ENCODE results near the gene TRPV4.

Gene TRPV4

DNA sequence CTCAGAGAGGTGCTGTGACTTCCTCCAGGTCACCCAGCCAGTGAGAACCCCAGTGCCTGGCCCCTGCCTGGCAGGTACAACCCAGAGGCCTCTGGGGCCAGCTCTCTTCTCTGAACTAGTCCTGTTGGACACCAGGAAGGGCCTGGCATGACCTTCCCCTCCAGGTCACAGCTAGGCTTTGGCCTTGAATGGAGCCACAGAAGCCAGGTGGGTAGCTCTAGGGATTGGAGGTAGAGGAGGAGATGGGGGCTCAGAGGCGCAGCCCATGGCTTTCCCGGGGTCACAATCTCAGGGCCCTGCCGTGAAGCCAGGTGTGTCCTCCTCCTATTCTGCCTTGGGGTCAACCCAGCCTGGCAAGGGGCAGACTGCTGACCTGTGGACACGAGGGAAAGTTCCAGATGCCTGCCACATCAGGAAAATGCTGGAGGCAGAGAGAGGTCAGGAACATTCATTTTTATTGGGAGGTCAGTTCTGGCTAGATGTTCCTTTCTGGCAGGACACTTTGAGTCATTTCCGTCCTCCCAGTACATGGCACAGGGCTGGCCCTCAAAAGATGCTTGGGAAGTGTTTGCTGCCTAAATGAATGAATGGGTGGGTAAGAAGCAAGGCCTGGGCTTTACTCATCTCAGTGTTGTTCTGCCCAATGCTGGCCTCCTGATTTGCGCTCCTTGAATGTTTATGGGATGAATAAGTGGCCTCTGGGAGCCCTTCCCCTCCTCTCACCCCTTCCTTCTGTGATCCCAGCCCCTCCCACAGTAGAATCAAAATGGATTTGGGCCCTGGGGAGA lies 94.1 kb downstream of the TRPV4 start:
- no peak for DNase-seq

DNA sequence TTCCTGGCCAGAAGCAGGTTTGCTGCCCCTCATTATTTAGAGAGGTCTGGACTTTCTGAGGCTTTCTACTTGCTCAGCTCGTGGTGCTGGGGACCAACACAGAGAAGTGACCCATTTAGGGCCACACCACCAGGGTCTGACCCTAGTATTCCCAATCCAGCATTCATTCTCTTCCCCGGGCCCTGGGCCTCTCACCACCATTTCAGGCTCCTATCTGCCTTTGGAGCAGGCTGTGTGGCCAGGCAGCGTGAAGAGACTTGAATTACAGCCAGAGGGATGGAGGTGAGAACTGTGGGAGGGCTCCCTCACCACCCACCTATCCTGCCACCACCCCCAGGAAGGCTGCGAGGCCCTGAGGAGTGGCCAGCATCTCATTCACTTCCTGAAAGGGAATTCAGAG lies 95.0 kb downstream of the TRPV4 start:
- no peak for DNase-seq

DNA sequence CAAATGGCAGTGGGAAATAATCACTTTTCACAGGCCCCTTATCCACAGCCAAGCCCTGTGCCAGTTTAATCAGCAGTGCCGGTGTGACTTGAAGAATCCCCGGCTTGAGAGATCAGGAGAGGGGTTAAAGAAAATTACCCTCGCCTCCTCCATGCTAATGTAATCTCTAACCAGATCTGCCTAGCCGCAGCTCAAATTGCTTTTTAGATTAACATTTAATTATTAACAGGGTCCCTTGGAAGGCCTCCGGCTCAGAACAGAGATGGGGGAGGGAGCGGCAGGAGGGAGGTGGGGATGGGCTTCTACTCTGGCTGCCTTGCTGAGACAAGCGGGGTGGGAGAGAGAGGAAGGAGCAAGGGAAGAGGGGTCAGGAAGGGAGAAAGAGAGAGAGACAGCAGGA lies 95.6 kb downstream of the TRPV4 start:
- no peak for DNase-seq

DNA sequence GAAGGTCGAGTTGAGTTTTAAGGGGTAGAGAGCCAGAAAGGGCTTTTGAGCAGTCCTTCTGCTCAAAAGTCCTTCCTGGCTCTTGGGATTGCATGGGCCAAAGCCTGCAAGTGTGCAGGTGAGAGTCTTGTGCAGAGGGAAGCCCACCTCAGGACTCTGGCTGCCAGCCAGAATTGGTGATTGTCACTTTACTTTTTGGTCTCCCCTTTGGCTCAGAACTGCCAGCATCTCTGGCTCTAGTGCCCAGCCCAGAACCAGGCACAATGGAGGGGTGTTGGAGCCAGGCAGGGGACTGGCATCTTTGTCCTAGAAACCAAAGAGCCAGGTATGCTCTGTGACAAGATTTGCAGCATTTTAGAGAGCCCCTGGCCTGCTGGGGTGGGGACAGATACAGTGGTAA lies 96.1 kb downstream of the TRPV4 start:
- no peak for DNase-seq

DNA sequence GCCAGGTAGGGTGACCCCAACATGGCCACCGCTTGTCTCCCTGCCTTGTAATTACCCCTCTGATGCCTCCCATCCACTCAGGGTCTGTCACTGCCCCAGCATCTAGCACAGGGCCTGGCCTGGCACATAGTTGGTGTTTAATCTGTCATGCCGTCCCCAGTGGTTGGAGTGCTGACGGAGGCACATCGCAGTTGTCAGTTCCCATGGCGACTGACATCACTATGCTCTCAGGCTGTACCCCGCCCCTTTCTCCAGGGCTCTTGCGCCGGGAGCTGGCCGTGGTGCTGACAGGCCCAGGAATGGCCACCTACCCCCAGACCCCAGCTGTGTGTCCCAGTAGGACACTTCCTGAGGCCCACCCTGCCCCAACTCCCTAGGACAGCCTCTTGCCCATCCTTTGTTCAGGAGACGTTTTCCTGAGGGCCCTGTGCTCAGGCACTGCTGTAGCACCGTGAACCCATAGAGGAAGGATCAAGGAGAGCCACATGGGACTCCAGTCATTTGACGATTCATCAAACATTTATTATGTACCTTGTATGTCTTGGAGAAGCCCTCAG lies 96.6 kb downstream of the TRPV4 start:
- no peak for DNase-seq

DNA sequence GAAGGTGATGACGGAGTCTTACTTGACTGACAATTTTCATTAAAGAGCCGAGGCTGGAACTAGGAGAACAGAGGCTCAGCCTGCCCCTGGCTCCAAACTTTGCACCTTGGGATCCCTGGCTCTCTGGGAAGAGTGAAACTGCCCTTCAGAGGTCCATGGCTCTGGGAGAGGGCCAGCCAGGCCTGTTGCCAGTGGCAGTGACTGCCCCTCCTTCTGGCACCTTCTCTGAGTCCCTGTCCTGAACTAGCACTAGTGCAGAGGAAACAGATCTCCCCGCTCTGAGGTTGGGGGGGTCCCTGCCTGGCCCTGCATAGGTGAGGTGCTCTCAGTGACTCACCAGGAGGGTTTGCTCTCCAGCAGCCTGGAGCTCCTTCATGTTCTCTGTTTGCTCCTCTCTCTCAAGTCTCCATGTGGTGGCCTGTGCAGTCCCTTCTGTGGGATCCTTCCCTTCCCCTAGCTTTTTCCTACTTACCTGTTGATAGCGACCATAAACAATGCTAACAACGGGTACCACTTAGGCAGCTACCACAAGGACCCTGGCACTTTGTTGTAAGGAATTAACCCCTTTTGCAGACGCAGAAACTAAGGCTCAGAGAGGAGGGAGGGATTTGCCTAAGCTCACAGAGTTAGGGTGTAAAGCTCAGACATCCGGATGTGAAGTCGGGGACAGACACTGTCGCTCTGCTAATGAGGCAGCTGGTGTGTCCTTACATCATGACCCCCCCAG lies 97.2 kb downstream of the TRPV4 start:
- DNase-seq: no peak

DNA sequence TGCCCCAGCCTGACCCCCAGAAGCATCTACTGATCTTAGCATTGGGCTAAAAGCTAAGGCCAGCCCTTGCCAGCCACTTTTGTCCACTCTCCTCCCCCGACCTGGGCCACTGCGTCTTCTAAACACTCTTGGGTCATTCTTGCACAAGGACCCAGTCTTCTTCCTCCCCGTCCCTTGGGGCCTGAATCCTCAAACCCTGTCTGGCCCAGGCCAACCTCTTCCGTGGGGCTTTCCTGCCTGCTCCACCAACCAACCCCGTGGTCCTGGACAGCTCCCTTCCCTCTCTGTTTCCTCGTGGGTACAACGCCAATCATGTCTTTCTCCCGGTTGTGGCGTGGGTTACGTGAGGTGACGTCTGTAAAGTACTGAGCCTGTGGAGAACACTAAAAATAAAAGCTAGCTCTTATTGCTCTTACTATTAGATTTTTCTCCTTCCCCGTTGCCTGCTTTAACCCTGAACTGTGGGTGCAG lies 98.1 kb downstream of the TRPV4 start:
- DNase-seq: no peak

DNA sequence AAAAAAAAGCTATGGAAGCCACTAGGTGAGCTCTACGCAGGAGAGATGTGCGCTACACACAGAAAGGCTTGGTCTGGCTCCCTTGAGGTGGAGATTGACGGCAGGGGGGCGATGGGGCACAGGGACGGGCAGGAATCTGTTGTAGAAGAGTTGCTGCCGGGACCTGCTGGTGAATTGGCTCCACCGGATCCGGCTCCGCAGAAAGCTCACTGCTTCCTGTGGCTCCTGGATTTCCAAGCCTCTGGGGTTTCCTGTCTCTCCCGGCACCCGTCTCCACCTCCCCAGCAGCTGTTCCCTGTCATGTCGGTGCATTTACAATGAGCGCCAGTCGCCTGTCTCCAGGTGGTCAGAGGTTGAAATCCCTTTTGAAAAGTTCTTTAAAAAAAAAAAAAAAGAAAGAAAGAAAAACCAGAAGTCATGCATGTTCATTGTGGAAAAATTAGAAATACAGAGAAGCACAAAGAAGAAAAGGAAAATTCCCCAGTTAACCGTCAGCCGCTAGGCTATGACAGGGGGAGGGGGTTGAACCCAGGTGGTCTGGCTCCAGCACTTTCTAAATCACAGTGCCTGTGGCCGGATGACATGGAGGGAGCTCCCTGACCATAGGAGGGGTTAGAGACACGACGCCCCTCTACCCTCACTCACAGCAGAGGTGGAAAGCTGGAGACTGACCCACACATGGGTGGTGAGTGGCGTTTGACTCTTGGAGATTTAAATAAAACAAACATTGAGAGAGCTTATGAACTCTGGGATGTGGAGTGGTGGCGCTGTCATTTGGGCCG lies 98.8 kb downstream of the TRPV4 start:
- no peak for DNase-seq

Data from cerebellar nuclear complex (tissue), 1 donor.